HFFc6 (cell line): ENCODE measurements around the gene ATP2A1. TPM values are rescaled to one million over a fixed set of nuclear protein-coding genes. Genes with fewer than 3 reads are reported as not detected.
A peak's percentile ranks its signal among the peaks of the same experiment; 100 is the strongest.

Experiments
- DNase-seq: peaks from one replicate; pipeline ENCODE4 v3.0.0-alpha.2; 2018
- H3K27ac Mint-ChIP-seq: 2 replicates; pipeline ENCODE4 v1.8.0; 2020; ENCODE audit warnings: mild to moderate bottlenecking, mixed read lengths
- H3K27me3 Mint-ChIP-seq: 2 replicates; pipeline ENCODE4 v1.8.0; 2021; ENCODE audit warnings: mild to moderate bottlenecking, moderate library complexity, mixed read lengths; ENCODE audit not compliant: insufficient read depth
- H3K36me3 Mint-ChIP-seq: 2 replicates; pipeline ENCODE4 v1.8.0; 2021; ENCODE audit warnings: low read depth, mixed read lengths
- H3K4me1 Mint-ChIP-seq: 2 replicates; pipeline ENCODE4 v1.8.0; 2020; ENCODE audit warnings: low read depth, mixed read lengths
- H3K4me3 Mint-ChIP-seq: 2 replicates; pipeline ENCODE4 v1.8.0; 2020; ENCODE audit warnings: mild to moderate bottlenecking, moderate library complexity, mixed read lengths
- H3K9me3 Mint-ChIP-seq: 2 replicates; pipeline ENCODE4 v1.8.0; 2020; ENCODE audit warnings: mild to moderate bottlenecking, mixed read lengths
- CTCF ChIP-seq: fragments of 200-600 bp; sonication (generic); IDR thresholded peaks from 2 replicates; pipeline ENCODE4 v1.5.0; 2021; ENCODE audit warnings: antibody characterized with exemption, mild to moderate bottlenecking
- total RNA-seq, 6 experiments: library from RNA; stranded (reverse); fragmentation: NEBNext Ultra II Directional; extraction: Animal tissue kit (Norgen Biotek cat#: 25700); gene quantifications; 2 replicates in 1 of 6; 3 replicates in 5 of 6; pipeline ENCODE4 v1.2.3, GENCODE V29; 2021

Gene ATP2A1
- total RNA-seq, 6 experiments from 2014 or later = 0.26 to 0.85 (median 0.54) TPM

- Mint-ChIP-seq H3K27me3 (peaks cover 7% of the 10 kb centered on the region; the same call in 1 of the 2 replicates), H3K4me3 (no peak overlapping the region), H3K9me3 (no peaks in the 10 kb centered on the region), H3K4me1 (no peaks in the 10 kb centered on the region), H3K27ac (no peak overlapping the region), H3K36me3 (no peaks in the 10 kb centered on the region)
- DNase-seq = no peak
- TF ChIP-seq CTCF = no peak
Measured at GRCh38 chr16:28872952-28873351, 5.3 kb upstream of the ATP2A1 start.

GRCh38 chr16:28873543-28874201 lies 4.6 kb upstream of the ATP2A1 start:
- peaks cover 8% of the 10 kb centered on the region; the same call in 1 of the 2 replicates for H3K27me3 Mint-ChIP-seq
- H3K4me3 Mint-ChIP-seq = no peak overlapping the region

GRCh38 chr16:28874406-28874805 lies 3.9 kb upstream of the ATP2A1 start:
- H3K4me1 Mint-ChIP-seq = peaks cover 10% of the 10 kb centered on the region
- no peak overlapping the region for H3K4me3 Mint-ChIP-seq
- no peak for DNase-seq
- no peak for TF ChIP-seq CTCF
- H3K27ac Mint-ChIP-seq = no peak overlapping the region
- H3K36me3 Mint-ChIP-seq = no peaks in the 10 kb centered on the region
- peaks cover 8% of the 10 kb centered on the region; the same call in 1 of the 2 replicates for H3K27me3 Mint-ChIP-seq
- no peaks in the 10 kb centered on the region for H3K9me3 Mint-ChIP-seq

More at GRCh38 chr16:28873543-28874201, 4.6 kb upstream of the ATP2A1 start:
- no peaks in the 10 kb centered on the region for H3K9me3 Mint-ChIP-seq
- DNase-seq = no peak
- peaks cover 3% of the 10 kb centered on the region for H3K4me1 Mint-ChIP-seq
- no peaks in the 10 kb centered on the region for H3K36me3 Mint-ChIP-seq
- H3K27ac Mint-ChIP-seq = no peak overlapping the region
- peak; percentile 86 for TF ChIP-seq CTCF

GRCh38 chr16:28875134-28876018 lies 2.9 kb upstream of the ATP2A1 start:
- no peaks in the 10 kb centered on the region for H3K36me3 Mint-ChIP-seq
- H3K9me3 Mint-ChIP-seq = no peaks in the 10 kb centered on the region
- H3K4me1 Mint-ChIP-seq = peaks cover 12% of the 10 kb centered on the region
- no peak for DNase-seq
- TF ChIP-seq CTCF = no peak
- H3K27me3 Mint-ChIP-seq = peaks cover 10% of the 10 kb centered on the region; the same call in 1 of the 2 replicates
- no peak overlapping the region for H3K4me3 Mint-ChIP-seq
- no peak overlapping the region for H3K27ac Mint-ChIP-seq

- H3K27ac Mint-ChIP-seq = no peak overlapping the region
- TF ChIP-seq CTCF = no peak
- H3K4me1 Mint-ChIP-seq = peaks cover 17% of the 10 kb centered on the region
- H3K4me3 Mint-ChIP-seq = no peak overlapping the region
- peaks cover 10% of the 10 kb centered on the region; the same call in 1 of the 2 replicates for H3K27me3 Mint-ChIP-seq
- no peaks in the 10 kb centered on the region; the same call in 1 of the 2 replicates for H3K36me3 Mint-ChIP-seq
- no peak for DNase-seq
- no peaks in the 10 kb centered on the region; the same call in 1 of the 2 replicates for H3K9me3 Mint-ChIP-seq
Measured at GRCh38 chr16:28876019-28876659, 2.1 kb upstream of the ATP2A1 start.
